GM23248 (cell line): ENCODE measurements around the gene RXRB. TPM values are rescaled to one million over a fixed set of nuclear protein-coding genes. Genes with fewer than 3 reads are reported as not detected.

Source experiments
- DNase-seq: peaks from one replicate; pipeline ENCODE4 v3.0.0-alpha.2; 2015
- H2AFZ ChIP-seq: fragments of 200-600 bp; sonication (generic); 2 replicates; pipeline ENCODE4 v1.6.1; 2016; ENCODE audit warnings: antibody characterized with exemption
- H3F3A ChIP-seq: fragments of 200-600 bp; sonication (generic); 2 replicates; pipeline ENCODE4 v1.6.1; 2016; ENCODE audit warnings: mild to moderate bottlenecking, antibody characterized with exemption, mixed run types; ENCODE audit not compliant: insufficient read depth
- H3K27ac ChIP-seq: fragments of 200-600 bp; sonication (generic); 2 replicates; pipeline ENCODE4 v1.5.1; 2016; ENCODE audit warnings: mild to moderate bottlenecking
- H3K27me3 ChIP-seq: fragments of 200-600 bp; sonication (generic); replicated peaks from 2 replicates; pipeline ENCODE4 v1.6.1; 2016; ENCODE audit warnings: mild to moderate bottlenecking; ENCODE audit not compliant: insufficient read depth
- H3K36me3 ChIP-seq: fragments of 200-600 bp; sonication (generic); 2 replicates; pipeline ENCODE4 v1.6.1; 2016; ENCODE audit warnings: low read depth, mild to moderate bottlenecking
- H3K4me1 ChIP-seq: fragments of 200-600 bp; sonication (generic); 2 replicates; pipeline ENCODE4 v1.6.1; 2016; ENCODE audit warnings: mild to moderate bottlenecking; ENCODE audit not compliant: insufficient read depth
- H3K4me2 ChIP-seq: fragments of 200-600 bp; sonication (generic); one replicate; pipeline ENCODE4 v1.6.1; 2016; ENCODE audit warnings: mild to moderate bottlenecking; ENCODE audit not compliant: unreplicated experiment
- H3K4me3 ChIP-seq: fragments of 200-600 bp; sonication (generic); 2 replicates; pipeline ENCODE4 v1.5.1; 2016; ENCODE audit warnings: mild to moderate bottlenecking
- H3K79me2 ChIP-seq: fragments of 200-600 bp; sonication (generic); 2 replicates; pipeline ENCODE4 v1.6.1; 2016; ENCODE audit warnings: mild to moderate bottlenecking; ENCODE audit not compliant: insufficient read depth
- H3K9ac ChIP-seq: fragments of 200-600 bp; sonication (generic); 2 replicates; pipeline ENCODE4 v1.6.1; 2016; ENCODE audit warnings: mild to moderate bottlenecking
- H3K9me2 ChIP-seq: fragments of 200-600 bp; sonication (generic); 2 replicates; pipeline ENCODE4 v1.6.1; 2016; ENCODE audit warnings: mixed run types, mild to moderate bottlenecking, moderate library complexity; ENCODE audit not compliant: insufficient read depth
- H3K9me3 ChIP-seq: fragments of 200-600 bp; sonication (generic); one replicate; pipeline ENCODE4 v1.6.1; 2017; ENCODE audit warnings: low read depth
- H4K20me1 ChIP-seq: fragments of 200-600 bp; sonication (generic); 2 replicates; pipeline ENCODE4 v1.6.0; 2016; ENCODE audit not compliant: insufficient read depth
- EZH2 ChIP-seq: fragments of 200-600 bp; sonication (generic); IDR thresholded peaks from 2 replicates; pipeline ENCODE4 v1.6.1; 2018; ENCODE audit warnings: antibody characterized with exemption, mild to moderate bottlenecking; ENCODE audit not compliant: insufficient read depth, poor library complexity, severe bottlenecking
- EZH2phosphoT487 ChIP-seq: fragments of 200-600 bp; sonication (generic); IDR thresholded peaks from 2 replicates; pipeline ENCODE4 v1.6.1; 2018; ENCODE audit warnings: antibody characterized with exemption, moderate library complexity, mild to moderate bottlenecking, low read depth; ENCODE audit not compliant: insufficient read depth
- WGBS, 2 experiments: methylation state at CpG; one replicate each; pipeline ENCODE4 v1.1.6; 2015 to 2017; ENCODE audit warnings: low lambda C conversion rate in 2 of 2, low coverage in 1 of 2; ENCODE audit errors: missing lambda C conversion rate in 2 of 2; 5-methylcytosine and 5-hydroxymethylcytosine counted together
- in situ Hi-C: fragments of 300-500 bp; cut with MboI; formaldehyde crosslinking; loops from 2 replicates; pipeline ENCODE4 v1.15.0; 2020
- polyA plus RNA-seq: library from polyadenylated mRNA; unstranded; fragments of >200 nt; fragmentation: Nextera tagmentation; extraction: Ambion mirVana; gene quantifications from 2 replicates; pipeline ENCODE4 v1.2.1, GENCODE V29; 2016
- total RNA-seq: library from RNA; depleted of rRNA; stranded (reverse); fragments of >200 nt; shearing (Covaris generic); gene quantifications from 2 replicates; pipeline ENCODE4 v1.2.3, GENCODE V29; 2014

Gene RXRB
- total and polyA plus RNA-seq, 2 experiments from 2014 or later: 27.7 to 28.1 TPM

DNA sequence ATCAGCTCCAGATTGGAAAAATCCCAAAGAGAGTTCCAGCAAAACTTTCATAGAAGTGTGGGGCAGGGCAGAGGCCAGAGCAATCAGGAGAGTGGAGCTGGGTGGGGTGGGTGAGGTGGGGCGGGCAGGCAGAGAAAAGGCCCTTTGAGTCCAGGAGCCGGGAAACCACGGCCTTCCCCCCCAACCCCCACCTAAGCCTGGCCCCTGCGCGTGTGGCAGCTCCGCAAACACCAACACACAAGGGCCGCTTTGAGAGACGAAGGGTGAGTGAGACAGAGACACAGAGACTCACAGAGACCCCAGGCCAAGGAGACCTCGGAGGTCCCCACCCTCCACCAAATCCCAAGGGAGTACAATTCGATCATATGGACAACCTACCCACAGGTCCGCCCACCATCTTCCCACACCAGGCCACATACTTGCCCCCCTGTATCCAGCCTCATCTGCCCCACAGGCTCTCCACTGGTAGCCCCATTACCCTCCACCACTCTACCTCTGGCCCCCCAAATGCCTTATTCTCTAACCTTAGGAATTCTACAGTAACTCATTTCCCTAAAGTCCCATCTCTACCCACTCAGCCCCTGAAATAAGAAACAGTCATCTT, 9.9 kb downstream of the RXRB start:
- DNase-seq: no peak
- in situ Hi-C loops: no loop called here
- TF ChIP-seq EZH2 (no peak), EZH2phosphoT487 (no peak)
- Histone ChIP-seq H3K9ac (no peak overlapping the region), H3K9me2 (no peaks in the 10 kb centered on the region), H3K27ac (no peak overlapping the region), H3K4me2 (no peak overlapping the region), H3K36me3 (peaks cover 8% of the 10 kb centered on the region; the same call in 1 of the 2 replicates), H3K4me3 (no peak overlapping the region), H3K9me3 (no peaks in the 10 kb centered on the region), H3F3A (0 out of 2 replicates have a peak, but pooled peaks cover 8% of the 10 kb centered on the region), H4K20me1 (no peaks in the 10 kb centered on the region), H3K79me2 (no peaks in the 10 kb centered on the region), H3K4me1 (no peaks in the 10 kb centered on the region), H3K27me3 (peaks cover 15% of the 10 kb centered on the region), H2AFZ (no peak overlapping the region)
- WGBS, 2 experiments: 82 to 85% methylated on average over 5 to 11 of the region's 11 CpGs

DNA sequence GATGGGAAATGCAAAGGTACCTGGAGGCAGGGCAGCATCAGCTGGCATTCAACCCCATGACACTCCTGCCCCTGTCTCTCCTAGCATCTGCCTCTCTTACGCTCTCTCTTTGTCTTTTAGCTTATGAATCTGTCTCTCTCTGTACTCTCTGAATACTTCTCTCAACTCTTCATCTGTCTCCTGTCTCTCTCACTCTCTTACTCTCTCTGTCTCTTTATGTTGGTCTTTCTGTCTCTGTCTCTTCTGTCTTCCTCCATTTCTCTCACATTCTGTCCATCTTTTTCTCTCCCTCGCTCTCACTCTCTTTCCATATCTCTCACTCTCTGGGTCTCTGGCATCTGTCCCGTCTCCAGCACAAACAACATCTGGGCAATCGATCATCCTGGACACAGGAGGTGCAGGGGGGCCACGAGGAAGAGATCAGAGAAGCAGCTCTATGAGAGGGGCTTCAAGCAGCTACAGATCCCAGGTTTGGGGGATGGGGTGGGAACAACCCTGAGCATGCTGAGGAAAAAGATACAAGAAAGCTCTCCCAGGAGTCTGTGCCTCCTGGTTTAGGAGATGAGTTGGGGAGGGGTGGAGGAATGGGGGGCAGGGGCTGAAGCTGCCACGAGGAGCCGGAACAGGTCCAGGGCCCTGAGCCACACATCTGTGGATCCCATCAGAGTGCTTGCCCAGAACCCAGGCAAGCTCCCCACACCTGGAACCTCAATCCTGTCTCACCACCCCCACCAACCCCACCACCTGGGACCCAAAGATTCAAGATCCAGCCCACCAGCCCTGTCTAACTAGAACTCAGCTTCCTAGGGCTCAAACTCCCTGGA, 10.6 kb downstream of the RXRB start:
- Histone ChIP-seq H3F3A (0 out of 2 replicates have a peak, but pooled peaks cover 8% of the 10 kb centered on the region), H2AFZ (no peak overlapping the region), H3K27ac (no peak overlapping the region), H4K20me1 (no peaks in the 10 kb centered on the region), H3K4me2 (no peak overlapping the region), H3K27me3 (peaks cover 15% of the 10 kb centered on the region), H3K4me3 (no peak overlapping the region), H3K36me3 (peaks cover under 1% of the 10 kb centered on the region; the same call in 1 of the 2 replicates), H3K4me1 (no peaks in the 10 kb centered on the region), H3K9ac (no peak overlapping the region), H3K9me3 (no peaks in the 10 kb centered on the region), H3K79me2 (no peaks in the 10 kb centered on the region), H3K9me2 (no peaks in the 10 kb centered on the region)
- TF ChIP-seq EZH2phosphoT487 (no peak), EZH2 (no peak)
- in situ Hi-C loops: no loop called here
- DNase-seq: no peak
- WGBS, 2 experiments: 39 to 48% methylated on average over 5 to 7 of the region's 7 CpGs

DNA sequence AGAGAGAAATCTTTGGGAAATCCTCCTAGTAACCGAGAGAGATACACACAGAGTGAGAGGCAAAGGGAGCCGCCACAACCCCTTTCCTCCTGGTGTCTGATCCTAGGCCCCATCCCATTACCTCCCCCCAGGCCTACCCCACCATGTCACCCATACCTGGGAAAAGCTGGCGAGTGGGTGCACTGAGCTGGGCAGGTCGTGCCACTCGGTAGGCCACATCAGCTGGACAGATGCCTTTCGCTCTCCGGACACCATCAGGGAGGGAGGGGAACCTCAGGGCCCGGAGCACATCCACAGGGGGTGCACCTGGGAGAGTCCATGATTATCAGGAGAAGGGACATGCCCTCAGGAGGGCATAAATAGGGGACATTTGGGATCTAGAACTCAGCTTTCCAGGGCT, 11.3 kb downstream of the RXRB start:
- Histone ChIP-seq H3F3A (0 out of 2 replicates have a peak, but pooled peaks cover 7% of the 10 kb centered on the region), H2AFZ (no peak overlapping the region), H3K4me1 (no peaks in the 10 kb centered on the region), H3K79me2 (no peaks in the 10 kb centered on the region), H3K4me2 (no peak overlapping the region), H3K9me3 (no peaks in the 10 kb centered on the region), H3K9me2 (no peaks in the 10 kb centered on the region), H3K27me3 (peaks cover 15% of the 10 kb centered on the region), H3K4me3 (no peak overlapping the region), H3K9ac (no peak overlapping the region), H4K20me1 (no peaks in the 10 kb centered on the region), H3K27ac (no peak overlapping the region), H3K36me3 (no peaks in the 10 kb centered on the region; the same call in 1 of the 2 replicates)
- TF ChIP-seq EZH2phosphoT487 (no peak), EZH2 (no peak)
- WGBS, 2 experiments: 68 to 69% methylated on average over 8 of the region's 8 CpGs
- in situ Hi-C loops: no loop called here
- no peak for DNase-seq

DNA sequence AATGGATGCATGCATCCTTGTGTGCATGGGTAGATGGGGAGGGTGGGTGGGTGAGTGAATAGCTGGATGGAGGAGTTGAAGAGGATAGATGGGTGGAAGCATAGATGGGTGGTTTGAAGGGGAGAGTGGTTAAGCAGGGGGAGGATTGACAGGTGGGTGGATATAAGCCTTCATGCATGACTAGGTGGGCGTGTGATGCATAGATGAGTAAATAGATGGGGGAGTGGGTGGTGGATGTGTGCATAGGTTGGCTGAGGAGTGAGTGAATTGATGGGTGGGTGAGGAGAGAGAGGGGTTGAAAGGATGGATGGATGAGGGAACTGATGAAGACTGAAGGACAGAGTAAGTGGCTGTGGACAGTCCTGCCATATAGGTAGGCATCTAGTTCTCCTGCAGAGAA, 12.7 kb downstream of the RXRB start:
- 30 to 33% methylated on average over 1 of the region's 1 CpG for WGBS, 2 experiments
- H3K4me2 ChIP-seq: no peak overlapping the region

More for the DNA sequence above, 12.7 kb downstream of the RXRB start:
- Histone ChIP-seq H3F3A (no peaks in the 10 kb centered on the region), H3K27me3 (peaks cover 15% of the 10 kb centered on the region), H3K4me1 (no peaks in the 10 kb centered on the region), H3K9me2 (no peaks in the 10 kb centered on the region), H4K20me1 (no peaks in the 10 kb centered on the region), H3K9ac (no peak overlapping the region), H2AFZ (no peak overlapping the region), H3K79me2 (no peaks in the 10 kb centered on the region), H3K36me3 (no peaks in the 10 kb centered on the region), H3K27ac (no peak overlapping the region), H3K4me3 (no peak overlapping the region), H3K9me3 (no peaks in the 10 kb centered on the region)
- no peak for TF ChIP-seq EZH2
- no peak for TF ChIP-seq EZH2phosphoT487
- in situ Hi-C loops: no loop called here
- DNase-seq: no peak
